Mesendoderm (in vitro differentiated cells): ENCODE measurements around the gene SCO1.

Source experiments
- DNase-seq: peaks from one replicate; pipeline ENCODE4 v3.0.0; 2013
- H2AK5ac ChIP-seq: 2 replicates; pipeline ENCODE4 v1.6.1; 2013; ENCODE audit warnings: low read length, inconsistent platforms
- H2BK120ac ChIP-seq: 2 replicates; pipeline ENCODE4 v1.6.1; 2013; ENCODE audit warnings: low read depth, mild to moderate bottlenecking, low read length, moderate library complexity, mixed read lengths
- H2BK15ac ChIP-seq: replicated peaks from 2 replicates; pipeline ENCODE4 v1.6.1; 2013; ENCODE audit warnings: low read depth, mild to moderate bottlenecking, moderate library complexity
- H2BK5ac ChIP-seq: 2 replicates; pipeline ENCODE4 v1.6.1; 2013; ENCODE audit warnings: low read length, inconsistent platforms
- H3K18ac ChIP-seq: 2 replicates; pipeline ENCODE4 v1.6.1; 2013; ENCODE audit warnings: mild to moderate bottlenecking, low read length, mixed read lengths
- H3K23ac ChIP-seq: one replicate; pipeline ENCODE4 v1.6.1; 2013; ENCODE audit warnings: low read length
- H3K27ac ChIP-seq: 2 replicates; pipeline ENCODE4 v1.5.1; 2013; ENCODE audit warnings: low read depth, mild to moderate bottlenecking, inconsistent platforms, low read length, moderate library complexity
- H3K27me3 ChIP-seq: 2 replicates; pipeline ENCODE4 v1.6.1; 2013; ENCODE audit warnings: low read length, control low read depth, mild to moderate bottlenecking, inconsistent platforms; ENCODE audit not compliant: insufficient read depth, poor library complexity
- H3K36me3 ChIP-seq: 2 replicates; pipeline ENCODE4 v1.6.1; 2013; ENCODE audit warnings: low read length, inconsistent platforms; ENCODE audit not compliant: control insufficient read depth, insufficient read depth
- H3K4ac ChIP-seq: one replicate; pipeline ENCODE4 v1.6.1; 2013; ENCODE audit warnings: low read depth, mild to moderate bottlenecking, low read length, moderate library complexity
- H3K4me1 ChIP-seq: 2 replicates; pipeline ENCODE4 v1.6.1; 2013; ENCODE audit warnings: low read depth, low read length, inconsistent platforms; ENCODE audit not compliant: control insufficient read depth
- H3K4me2 ChIP-seq: 2 replicates; pipeline ENCODE4 v1.6.1; 2013; ENCODE audit warnings: low read length
- H3K4me3 ChIP-seq: 2 replicates; pipeline ENCODE4 v1.5.1; 2013; ENCODE audit warnings: mild to moderate bottlenecking, low read length
- H3K56ac ChIP-seq: one replicate; pipeline ENCODE4 v1.6.1; 2013; ENCODE audit warnings: low read length
- H3K79me1 ChIP-seq: 2 replicates; pipeline ENCODE4 v1.6.1; 2013; ENCODE audit warnings: low read length, inconsistent platforms
- H3K79me2 ChIP-seq: 2 replicates; pipeline ENCODE4 v1.6.1; 2013; ENCODE audit warnings: mild to moderate bottlenecking, low read length; ENCODE audit not compliant: control insufficient read depth, insufficient read depth
- H3K9ac ChIP-seq: 2 replicates; pipeline ENCODE4 v1.6.1; 2013; ENCODE audit warnings: low read length, inconsistent platforms
- H4K5ac ChIP-seq: one replicate; pipeline ENCODE4 v1.6.1; 2013; ENCODE audit warnings: low read length
- H4K8ac ChIP-seq: one replicate; pipeline ENCODE4 v1.6.1; 2013; ENCODE audit warnings: low read depth, mild to moderate bottlenecking, control low read depth, low read length, moderate library complexity
- WGBS: extraction: QIAGEN DNeasy Blood & Tissue Kit; methylation state at CpG from one replicate; pipeline ENCODE4 v1.1.7; 2013; ENCODE audit warnings: low lambda C conversion rate, missing lambda C conversion rate; ENCODE audit not compliant: insufficient coverage; ENCODE audit errors: extremely low coverage; 5-methylcytosine and 5-hydroxymethylcytosine counted together

The SCO1 gene

GRCh38 chr17:10663231-10663630 lies 34.1 kb downstream of the SCO1 start:
- no peak overlapping the region for H3K56ac ChIP-seq
- H3K4me2 ChIP-seq, result no peak overlapping the region
- H2AK5ac ChIP-seq, result no peak overlapping the region
- no peak overlapping the region for H4K5ac ChIP-seq
- H3K36me3 ChIP-seq, result no peaks in the 10 kb centered on the region
- DNase-seq, result no peak
- no peak overlapping the region for H3K23ac ChIP-seq
- no peaks in the 10 kb centered on the region for H3K4me1 ChIP-seq
- H4K8ac ChIP-seq, result no peak overlapping the region
- H3K27ac ChIP-seq, result no peak overlapping the region
- no peaks in the 10 kb centered on the region for H3K79me1 ChIP-seq
- no peak overlapping the region for H3K4me3 ChIP-seq
- H3K79me2 ChIP-seq, result no peaks in the 10 kb centered on the region
- no peak overlapping the region for H2BK15ac ChIP-seq
- no peak overlapping the region for H3K4ac ChIP-seq
- no peak overlapping the region for H2BK5ac ChIP-seq
- no peak overlapping the region for H3K18ac ChIP-seq
- no peak overlapping the region for H3K9ac ChIP-seq
- no CpG with 5 or more reads among the region's 6 CpGs for WGBS
- H2BK120ac ChIP-seq, result no peak overlapping the region
- H3K27me3 ChIP-seq, result no peaks in the 10 kb centered on the region

DNA sequence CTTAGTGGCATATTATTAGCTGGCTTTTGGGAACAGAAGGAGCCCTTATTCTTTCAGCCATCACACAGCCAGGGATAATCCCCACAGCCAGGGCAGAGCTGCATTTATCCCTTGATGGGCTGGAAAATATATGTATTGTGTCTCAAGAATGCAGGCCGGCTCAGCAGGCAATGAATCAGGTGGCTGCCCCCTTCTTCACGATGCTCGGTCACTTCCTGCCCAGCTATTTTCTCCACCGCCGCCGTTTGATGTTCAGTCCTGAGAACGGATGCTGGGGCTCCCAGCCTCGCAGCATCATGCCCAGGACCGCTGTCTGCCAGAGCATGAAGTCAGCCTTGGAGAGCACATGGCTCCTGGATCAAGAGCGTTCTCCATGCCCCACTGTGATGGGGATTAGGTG lies 35.9 kb downstream of the SCO1 start:
- Histone ChIP-seq H4K5ac (no peak overlapping the region), H2BK15ac (no peak overlapping the region), H3K23ac (no peak overlapping the region), H3K4ac (no peak overlapping the region), H3K79me1 (no peaks in the 10 kb centered on the region), H3K36me3 (no peaks in the 10 kb centered on the region), H3K4me1 (no peaks in the 10 kb centered on the region), H4K8ac (no peak overlapping the region), H3K4me2 (no peak overlapping the region), H2BK120ac (no peak overlapping the region), H3K18ac (no peak overlapping the region), H3K27me3 (no peaks in the 10 kb centered on the region), H3K27ac (no peak overlapping the region), H3K56ac (no peak overlapping the region), H3K9ac (no peak overlapping the region), H3K79me2 (no peaks in the 10 kb centered on the region), H2AK5ac (no peak overlapping the region), H3K4me3 (no peak overlapping the region), H2BK5ac (no peak overlapping the region)
- no CpG with 5 or more reads among the region's 10 CpGs for WGBS
- DNase-seq, result no peak

DNA sequence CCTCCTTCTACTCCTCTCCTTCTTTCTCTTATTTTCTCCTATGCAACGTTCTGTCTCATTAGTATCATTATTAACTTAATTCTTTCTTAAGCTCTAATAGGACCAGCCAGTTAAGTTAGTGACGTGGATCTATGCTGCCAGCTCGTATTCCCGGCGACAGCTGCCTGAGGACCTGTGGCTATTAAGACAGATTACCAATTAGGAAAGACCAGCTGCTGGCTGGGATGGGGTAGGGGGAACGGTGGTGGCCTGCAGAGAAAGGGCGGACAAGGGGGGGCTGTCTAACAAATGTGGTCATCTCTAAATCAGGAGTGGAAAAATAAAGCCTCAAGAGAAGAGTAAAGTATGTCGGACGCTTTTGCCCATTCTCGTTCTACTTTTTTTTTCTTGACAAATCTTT lies 39.5 kb downstream of the SCO1 start:
- DNase-seq, result no peak

GRCh38 chr17:10657148-10657547 lies 40.2 kb downstream of the SCO1 start, which contains the start of gene MYH3:
TSS of gene MYH3 (minus strand) at chr17:10657309. CDS start at chr17:10655064, 2,245 bp downstream.
- no peaks in the 10 kb centered on the region for H3K27me3 ChIP-seq
- no peak within 1 kb of the TSS for H3K4me3 ChIP-seq
- no peak within 1 kb of the TSS for H3K9ac ChIP-seq
- H3K4me2 ChIP-seq, result no peak within 1 kb of the TSS
- H3K23ac ChIP-seq, result no peak within 1 kb of the TSS
- no peak within 1 kb of the TSS for H2BK5ac ChIP-seq
- H2BK15ac ChIP-seq, result no peak within 1 kb of the TSS
- no peaks in the 10 kb centered on the region for H3K4me1 ChIP-seq
- H2BK120ac ChIP-seq, result no peak within 1 kb of the TSS
- H4K8ac ChIP-seq, result no peak within 1 kb of the TSS
- no CpG with 5 or more reads among the region's 15 CpGs for WGBS
- no peak within 1 kb of the TSS for H4K5ac ChIP-seq
- H3K79me1 ChIP-seq, result no peaks in the 10 kb centered on the region
- H3K4ac ChIP-seq, result no peak within 1 kb of the TSS
- no peaks in the 10 kb centered on the region for H3K36me3 ChIP-seq
- H3K18ac ChIP-seq, result no peak within 1 kb of the TSS
- no peak within 1 kb of the TSS for H2AK5ac ChIP-seq
- no peak within 1 kb of the TSS for H3K27ac ChIP-seq
- no peak for DNase-seq
- H3K79me2 ChIP-seq, result no peaks in the 10 kb centered on the region
- no peak within 1 kb of the TSS for H3K56ac ChIP-seq

More for the DNA sequence above, 39.5 kb downstream of the SCO1 start:
- no peak overlapping the region for H2AK5ac ChIP-seq
- no peak overlapping the region for H2BK15ac ChIP-seq
- no peak overlapping the region for H3K9ac ChIP-seq
- no peaks in the 10 kb centered on the region for H3K79me1 ChIP-seq
- no peaks in the 10 kb centered on the region for H3K4me1 ChIP-seq
- WGBS, result 100% methylated on average over 1 of the region's 10 CpGs
- H2BK5ac ChIP-seq, result no peak overlapping the region
- H3K23ac ChIP-seq, result no peak overlapping the region
- H3K4ac ChIP-seq, result no peak overlapping the region
- no peak overlapping the region for H3K56ac ChIP-seq
- H2BK120ac ChIP-seq, result no peak overlapping the region
- no peak overlapping the region for H3K4me2 ChIP-seq
- no peaks in the 10 kb centered on the region for H3K79me2 ChIP-seq
- H3K18ac ChIP-seq, result no peak overlapping the region
- no peak overlapping the region for H3K27ac ChIP-seq
- H3K27me3 ChIP-seq, result no peaks in the 10 kb centered on the region
- no peak overlapping the region for H4K5ac ChIP-seq
- no peak overlapping the region for H3K4me3 ChIP-seq
- no peak overlapping the region for H4K8ac ChIP-seq
- H3K36me3 ChIP-seq, result no peaks in the 10 kb centered on the region

- no peak overlapping the region for H4K5ac ChIP-seq
- H3K4me3 ChIP-seq, result no peak overlapping the region
- H2BK120ac ChIP-seq, result no peak overlapping the region
- H3K9ac ChIP-seq, result no peak overlapping the region
- no peak overlapping the region for H3K4me2 ChIP-seq
- no CpG with 5 or more reads among the region's 5 CpGs for WGBS
- no peaks in the 10 kb centered on the region for H3K79me2 ChIP-seq
- no peak overlapping the region for H3K56ac ChIP-seq
- H3K79me1 ChIP-seq, result no peaks in the 10 kb centered on the region
- H3K23ac ChIP-seq, result no peak overlapping the region
- no peak for DNase-seq
- no peaks in the 10 kb centered on the region for H3K36me3 ChIP-seq
- no peaks in the 10 kb centered on the region for H3K4me1 ChIP-seq
- H3K4ac ChIP-seq, result no peak overlapping the region
- H2AK5ac ChIP-seq, result no peak overlapping the region
- H3K27ac ChIP-seq, result no peak overlapping the region
- no peak overlapping the region for H3K18ac ChIP-seq
- no peak overlapping the region for H2BK15ac ChIP-seq
- no peaks in the 10 kb centered on the region for H3K27me3 ChIP-seq
- H2BK5ac ChIP-seq, result no peak overlapping the region
- H4K8ac ChIP-seq, result no peak overlapping the region
Observed at GRCh38 chr17:10653987-10654386, 43.3 kb downstream of the SCO1 start.

DNA sequence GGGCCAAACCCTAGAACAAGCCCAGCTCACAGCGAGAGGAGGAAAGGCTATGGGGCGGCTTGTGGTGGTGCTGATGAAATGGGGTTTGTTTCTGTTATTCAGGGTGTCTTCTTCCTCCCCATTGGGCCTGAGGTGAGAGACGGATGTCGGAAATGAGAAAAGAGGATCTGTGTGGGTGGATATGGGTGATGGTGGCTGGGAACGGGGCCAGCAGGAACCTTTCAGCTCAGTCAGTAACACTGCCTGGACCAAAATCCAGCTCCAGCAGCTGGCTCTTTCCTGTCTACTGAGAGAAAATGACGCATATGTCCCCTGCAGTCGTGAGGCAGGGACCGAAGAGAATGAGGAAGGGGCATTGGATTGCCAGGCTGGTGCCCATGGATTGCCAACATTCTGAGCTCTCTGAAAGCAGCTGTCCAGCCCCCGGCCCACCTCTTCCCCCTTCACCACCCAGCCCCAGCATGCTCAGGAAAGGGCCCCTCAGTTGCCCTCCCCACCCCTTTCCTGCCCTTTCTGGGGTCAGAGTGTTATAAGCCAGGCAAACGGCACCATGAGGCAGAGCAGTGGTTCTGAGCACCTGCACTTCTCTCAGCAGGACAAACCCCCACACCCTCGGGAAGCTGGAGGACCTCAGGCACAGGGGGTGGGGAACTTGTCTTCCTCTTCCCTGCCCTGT lies 44.2 kb downstream of the SCO1 start:
- no peak overlapping the region for H3K56ac ChIP-seq
- no peak overlapping the region for H3K4me3 ChIP-seq
- no peak overlapping the region for H4K5ac ChIP-seq
- no peak overlapping the region for H3K18ac ChIP-seq
- no peak for DNase-seq
- H2BK120ac ChIP-seq, result no peak overlapping the region
- no peak overlapping the region for H3K4ac ChIP-seq
- no peak overlapping the region for H2AK5ac ChIP-seq
- no peaks in the 10 kb centered on the region for H3K79me2 ChIP-seq
- H2BK5ac ChIP-seq, result no peak overlapping the region
- H3K27me3 ChIP-seq, result no peaks in the 10 kb centered on the region
- H3K79me1 ChIP-seq, result no peaks in the 10 kb centered on the region
- no peaks in the 10 kb centered on the region for H3K4me1 ChIP-seq
- no peak overlapping the region for H3K23ac ChIP-seq
- no peak overlapping the region for H2BK15ac ChIP-seq
- WGBS, result no CpG with 5 or more reads among the region's 11 CpGs
- H3K27ac ChIP-seq, result no peak overlapping the region
- H4K8ac ChIP-seq, result no peak overlapping the region
- H3K36me3 ChIP-seq, result no peaks in the 10 kb centered on the region
- no peak overlapping the region for H3K9ac ChIP-seq
- H3K4me2 ChIP-seq, result no peak overlapping the region
